Keratinocyte (primary cell): Measurements from ENCODE around the gene UNC13C. TPM values are rescaled to one million over a fixed set of nuclear protein-coding genes. Genes with fewer than 3 reads are reported as not detected.

Experiments
- DNase-seq: peaks from one replicate; pipeline ENCODE4 v3.0.0-alpha.2; 2011; ENCODE audit warnings: low read depth, missing footprints, low spot score
- FAIRE-seq: peaks from 2 replicates; lab custom pipeline; 2011; peaks lifted over from hg19 to GRCh38; lab: Jason Lieb, UNC
- H2AFZ ChIP-seq: 2 replicates; pipeline ENCODE4 v1.6.0; 2012; ENCODE audit warnings: low read length, control low read depth, inconsistent platforms; ENCODE audit not compliant: control insufficient read depth
- H3K27ac ChIP-seq: 2 replicates; pipeline ENCODE4 v1.5.1; 2011; ENCODE audit warnings: low read length; ENCODE audit not compliant: control insufficient read depth, insufficient read depth
- H3K27me3 ChIP-seq: 3 replicates; pipeline ENCODE4 v1.6.0; 2011; ENCODE audit warnings: low read length; ENCODE audit not compliant: control insufficient read depth, insufficient read depth; ENCODE audit errors: extremely low read depth
- H3K36me3 ChIP-seq, 2 experiments: 2 replicates in 1 of 2; 3 replicates in 1 of 2; pipeline ENCODE4 v1.5.1; 2011; ENCODE audit warnings: low read length in 2 of 2, mild to moderate bottlenecking in 1 of 2; ENCODE audit not compliant: control insufficient read depth in 2 of 2, insufficient read depth in 2 of 2; ENCODE audit errors: extremely low read depth in 1 of 2
- H3K4me1 ChIP-seq: 3 replicates; pipeline ENCODE4 v1.5.1; 2011; ENCODE audit warnings: low read length; ENCODE audit not compliant: control insufficient read depth, insufficient read depth; ENCODE audit errors: extremely low read depth
- H3K4me2 ChIP-seq: 3 replicates; pipeline ENCODE4 v1.6.0; 2011; ENCODE audit warnings: low read depth, low read length; ENCODE audit not compliant: control insufficient read depth, insufficient read depth; ENCODE audit errors: extremely low read depth
- H3K4me3 ChIP-seq, 3 experiments: fragments of 200-600 bp in 1 of 3; sonication (generic) in 1 of 3; 2 replicates in 2 of 3; 3 replicates in 1 of 3; pipeline ENCODE4 v1.5.1; 2011 to 2016; ENCODE audit warnings: low read length in 3 of 3, mild to moderate bottlenecking in 3 of 3, control low read depth in 2 of 3, inconsistent platforms in 1 of 3, low read depth in 1 of 3, mixed read lengths in 1 of 3, mixed run types in 1 of 3, moderate library complexity in 1 of 3; ENCODE audit not compliant: control insufficient read depth in 2 of 3, insufficient read depth in 2 of 3; ENCODE audit errors: extremely low read depth in 1 of 3
- H3K79me2 ChIP-seq: 2 replicates; pipeline ENCODE4 v1.6.0; 2012; ENCODE audit warnings: low read length; ENCODE audit not compliant: control insufficient read depth, insufficient read depth
- H3K9ac ChIP-seq: 3 replicates; pipeline ENCODE4 v1.6.0; 2011; ENCODE audit warnings: low read length; ENCODE audit not compliant: control insufficient read depth, insufficient read depth; ENCODE audit errors: extremely low read depth
- H3K9me1 ChIP-seq: 3 replicates; pipeline ENCODE4 v1.6.0; 2011; ENCODE audit warnings: low read length; ENCODE audit not compliant: control insufficient read depth, insufficient read depth; ENCODE audit errors: extremely low read depth
- H3K9me3 ChIP-seq: 2 replicates; pipeline ENCODE4 v1.5.1; 2012; ENCODE audit warnings: low read depth, low read length; ENCODE audit not compliant: control insufficient read depth
- H4K20me1 ChIP-seq: 3 replicates; pipeline ENCODE4 v1.6.0; 2011; ENCODE audit warnings: low read length; ENCODE audit not compliant: control insufficient read depth, insufficient read depth; ENCODE audit errors: extremely low read depth
- CTCF ChIP-seq, 3 experiments: IDR thresholded peaks in 1 of 3; conservative IDR thresholded peaks in 1 of 3; optimal IDR thresholded peaks in 1 of 3; 2 replicates in 2 of 3; 3 replicates in 1 of 3; pipeline versions ENCODE3 to v1.5.1; 2011; ENCODE audit warnings: low read length in 3 of 3, mild to moderate bottlenecking in 3 of 3, moderate library complexity in 2 of 3, control low read depth in 1 of 3, inconsistent platforms in 1 of 3; ENCODE audit not compliant: insufficient read depth in 2 of 3; ENCODE audit errors: extremely low read depth in 1 of 3
- EZH2 ChIP-seq: IDR thresholded peaks from one replicate; pipeline ENCODE4 v1.6.1; 2012; ENCODE audit warnings: inconsistent platforms, mild to moderate bottlenecking, low read length, moderate library complexity
- dilution Hi-C: fragments of 300-500 bp; cut with MboI; formaldehyde crosslinking; loops from one replicate; pipeline ENCODE4 v1.7.0; 2020; ENCODE audit warnings: low sequenced_read_pairs; ENCODE audit not compliant: extremely low pct_ligation_motif_present
- polyA plus RNA-seq, 5 experiments: library from polyadenylated mRNA; depleted of rRNA in 3 of 5; stranded (reverse) in 3 of 5; stranded (forward) in 1 of 5; unstranded in 1 of 5; fragments of >200 nt; gene quantifications; 1 replicate in 1 of 5; 2 replicates in 3 of 5; 3 replicates in 1 of 5; pipeline versions ENCODE4 v1.2.1 to v1.2.3, GENCODE V29; 2011 to 2012; ENCODE audit warnings: missing spikeins in 2 of 5, low read depth in 1 of 5, low replicate concordance in 1 of 5

Gene UNC13C
- polyA plus RNA-seq, 1 donor (not counting 4 experiments of a cell fraction or from before 2014, with no cell fraction given): not detected

GRCh38 chr15:54017959-54018358, 39.7 kb downstream of the UNC13C start:
- dilution Hi-C loops: no loop called here
- Histone ChIP-seq H2AFZ (no peak overlapping the region), H3K79me2 (no peaks in the 10 kb centered on the region), H3K4me1 (no peaks in the 10 kb centered on the region), H3K36me3 (no peaks in the 10 kb centered on the region), H3K27me3 (no peaks in the 10 kb centered on the region), H3K4me3 (no peak overlapping the region), H3K9me1 (no peaks in the 10 kb centered on the region), H3K9ac (no peak overlapping the region), H4K20me1 (no peaks in the 10 kb centered on the region), H3K4me2 (no peak overlapping the region), H3K27ac (no peak overlapping the region), H3K9me3 (no peaks in the 10 kb centered on the region)
- TF ChIP-seq EZH2 (no peak), CTCF (optimal IDR thresholded peaks at IDR 0.05 in 1 of 3, IDR thresholded peaks at IDR 0.05 in 1 of 3, conservative IDR thresholded peaks at IDR 0.05 in 1 of 3; ENCODE audit: extremely low read depth in 1 of 3, insufficient read depth in 2 of 3, low read length in 3 of 3) (no peak)
- DNase-seq (no peak), FAIRE-seq (no peak)

- no peak overlapping the region for H3K4me2 ChIP-seq
- no peak overlapping the region for H3K9ac ChIP-seq
- no peaks in the 10 kb centered on the region for H3K27me3 ChIP-seq
- no peak overlapping the region for H3K27ac ChIP-seq
- H3K79me2 ChIP-seq: no peaks in the 10 kb centered on the region
- H3K36me3 ChIP-seq: no peaks in the 10 kb centered on the region
- no peaks in the 10 kb centered on the region for H3K4me1 ChIP-seq
- H3K4me3 ChIP-seq: no peak overlapping the region
- H4K20me1 ChIP-seq: no peaks in the 10 kb centered on the region
- H3K9me3 ChIP-seq: no peaks in the 10 kb centered on the region
- no peak for FAIRE-seq
- no peak overlapping the region for H2AFZ ChIP-seq
- TF ChIP-seq EZH2: no peak
- TF ChIP-seq CTCF (optimal IDR thresholded peaks at IDR 0.05 in 1 of 3, IDR thresholded peaks at IDR 0.05 in 1 of 3, conservative IDR thresholded peaks at IDR 0.05 in 1 of 3; ENCODE audit: extremely low read depth in 1 of 3, insufficient read depth in 2 of 3, low read length in 3 of 3): no peak
- dilution Hi-C loops: no loop called here
- no peak for DNase-seq
- H3K9me1 ChIP-seq: no peaks in the 10 kb centered on the region
Measured at GRCh38 chr15:54026258-54026657, 48.0 kb downstream of the UNC13C start.
